Activated T-cell treated with anti-CD3 and anti-CD28 coated beads, Interleukin-2, amount 50 U/mL, for 4 hours (primary cell): ENCODE results near the gene SLC12A8. TPM values are rescaled to one million over a fixed set of nuclear protein-coding genes. Genes with fewer than 3 reads are reported as not detected.
A peak's percentile ranks its signal among the peaks of the same experiment; 100 is the strongest.

ENCODE experiments used
- ATAC-seq, 2 donors: fragments of 200-7000 bp; cut with Tn5 transposase; one replicate each; pipeline ENCODE4 v1.10.0; 2021
- DNase-seq: peaks from one replicate; pipeline ENCODE4 v3.0.0-alpha.2; 2020
- H3K27me3 Mint-ChIP-seq: one replicate; pipeline ENCODE4 v1.8.0; 2021; ENCODE audit warnings: low read depth, mixed read lengths
- H3K36me3 Mint-ChIP-seq: one replicate; pipeline ENCODE4 v1.8.0; 2022; ENCODE audit warnings: mixed read lengths; ENCODE audit not compliant: insufficient read depth
- H3K4me1 Mint-ChIP-seq: one replicate; pipeline ENCODE4 v1.8.0; 2021; ENCODE audit warnings: low read depth, mixed read lengths
- H3K4me3 Mint-ChIP-seq: one replicate; pipeline ENCODE4 v1.8.0; 2021; ENCODE audit warnings: mild to moderate bottlenecking, moderate library complexity, mixed read lengths
- H3K9me3 Mint-ChIP-seq: one replicate; pipeline ENCODE4 v1.8.0; 2021; ENCODE audit warnings: mixed read lengths
- total RNA-seq, 3 donors: library from RNA; stranded (reverse); gene quantifications; one replicate each; pipeline ENCODE4 v1.2.1, GENCODE V29; 2021

SLC12A8 gene
- total RNA-seq, 3 donors from 2014 or later: 0.35 to 1.7 (median 0.63) TPM

- no peaks in the 10 kb centered on the region for H3K36me3 Mint-ChIP-seq
- DNase-seq (no peak), ATAC-seq (no peak)
- H3K4me3 Mint-ChIP-seq: no peak overlapping the region
- H3K4me1 Mint-ChIP-seq: peaks cover 14% of the 10 kb centered on the region
- H3K9me3 Mint-ChIP-seq: no peaks in the 10 kb centered on the region
- H3K27me3 Mint-ChIP-seq: peaks cover 3% of the 10 kb centered on the region
These were observed 65.7 kb downstream of the SLC12A8 start for GRCh38 chr3:125146626-125147490.

- no peak overlapping the region for H3K4me3 Mint-ChIP-seq
- peaks cover 20% of the 10 kb centered on the region for H3K4me1 Mint-ChIP-seq
- ATAC-seq (no peak), DNase-seq (no peak)
- H3K36me3 Mint-ChIP-seq: no peaks in the 10 kb centered on the region
- H3K9me3 Mint-ChIP-seq: no peaks in the 10 kb centered on the region
- H3K27me3 Mint-ChIP-seq: peaks cover 3% of the 10 kb centered on the region
These were observed 66.6 kb downstream of the SLC12A8 start for GRCh38 chr3:125145751-125146475.

- H3K36me3 Mint-ChIP-seq: no peaks in the 10 kb centered on the region
- H3K4me3 Mint-ChIP-seq: no peak overlapping the region
- H3K9me3 Mint-ChIP-seq: no peaks in the 10 kb centered on the region
- ATAC-seq (no peak), DNase-seq (no peak)
- H3K27me3 Mint-ChIP-seq: peaks cover 3% of the 10 kb centered on the region
- peaks cover 26% of the 10 kb centered on the region for H3K4me1 Mint-ChIP-seq
These were observed 67.8 kb downstream of the SLC12A8 start for GRCh38 chr3:125144653-125145314.

GRCh38 chr3:125143982-125144652 is 68.4 kb downstream of the SLC12A8 start:
- H3K9me3 Mint-ChIP-seq: no peaks in the 10 kb centered on the region

GRCh38 chr3:125143538-125143937 is 69.0 kb downstream of the SLC12A8 start:
- peaks cover 26% of the 10 kb centered on the region for H3K4me1 Mint-ChIP-seq

More at GRCh38 chr3:125143982-125144652, 68.4 kb downstream of the SLC12A8 start:
- H3K36me3 Mint-ChIP-seq: no peaks in the 10 kb centered on the region
- peaks cover 3% of the 10 kb centered on the region for H3K27me3 Mint-ChIP-seq
- DNase-seq: no peak
- peaks cover 26% of the 10 kb centered on the region for H3K4me1 Mint-ChIP-seq
- no peak overlapping the region for H3K4me3 Mint-ChIP-seq
- ATAC-seq: no peak

GRCh38 chr3:125142940-125143339 is 69.6 kb downstream of the SLC12A8 start:
- Mint-ChIP-seq H3K4me3 (no peak overlapping the region), H3K4me1 (peaks cover 26% of the 10 kb centered on the region)

More at GRCh38 chr3:125143538-125143937, 69.0 kb downstream of the SLC12A8 start:
- no peaks in the 10 kb centered on the region for H3K9me3 Mint-ChIP-seq
- H3K4me3 Mint-ChIP-seq: no peak overlapping the region
- DNase-seq (no peak), ATAC-seq (no peak)
- H3K27me3 Mint-ChIP-seq: peaks cover 3% of the 10 kb centered on the region
- no peaks in the 10 kb centered on the region for H3K36me3 Mint-ChIP-seq

GRCh38 chr3:125142420-125142778 is 70.1 kb downstream of the SLC12A8 start:
- Mint-ChIP-seq H3K4me3 (peak overlapping the region; percentile 69), H3K9me3 (no peaks in the 10 kb centered on the region), H3K27me3 (peaks cover 3% of the 10 kb centered on the region), H3K4me1 (peaks cover 29% of the 10 kb centered on the region), H3K36me3 (no peaks in the 10 kb centered on the region)
- ATAC-seq (no peak), DNase-seq (no peak)

More at GRCh38 chr3:125142940-125143339, 69.6 kb downstream of the SLC12A8 start:
- Mint-ChIP-seq H3K9me3 (no peaks in the 10 kb centered on the region), H3K36me3 (no peaks in the 10 kb centered on the region), H3K27me3 (peaks cover 3% of the 10 kb centered on the region)
- DNase-seq (no peak), ATAC-seq (no peak)

GRCh38 chr3:125141596-125142419 is 70.7 kb downstream of the SLC12A8 start:
- Mint-ChIP-seq H3K27me3 (peaks cover 3% of the 10 kb centered on the region), H3K4me3 (peak overlapping the region; percentile 69), H3K36me3 (no peaks in the 10 kb centered on the region), H3K4me1 (peaks cover 31% of the 10 kb centered on the region), H3K9me3 (no peaks in the 10 kb centered on the region)
- peak; percentile 79 to 83 for ATAC-seq
- DNase-seq: peak; percentile 55

- ATAC-seq (peak in 1 of 2 donors; percentile 75), DNase-seq (no peak)
- H3K4me3 Mint-ChIP-seq: peak overlapping the region; percentile 69
- H3K4me1 Mint-ChIP-seq: peaks cover 37% of the 10 kb centered on the region
- H3K9me3 Mint-ChIP-seq: no peaks in the 10 kb centered on the region
- no peaks in the 10 kb centered on the region for H3K36me3 Mint-ChIP-seq
- H3K27me3 Mint-ChIP-seq: peaks cover 3% of the 10 kb centered on the region
These were observed 71.5 kb downstream of the SLC12A8 start for GRCh38 chr3:125140818-125141595.

GRCh38 chr3:125140011-125140817 is 72.3 kb downstream of the SLC12A8 start:
- no peak for ATAC-seq
- Mint-ChIP-seq H3K4me3 (no peak overlapping the region), H3K9me3 (no peaks in the 10 kb centered on the region), H3K27me3 (peaks cover 3% of the 10 kb centered on the region), H3K4me1 (peaks cover 37% of the 10 kb centered on the region), H3K36me3 (no peaks in the 10 kb centered on the region)
- DNase-seq: no peak

GRCh38 chr3:125139386-125139785 is 73.2 kb downstream of the SLC12A8 start:
- Mint-ChIP-seq H3K4me3 (no peak overlapping the region), H3K27me3 (peaks cover 3% of the 10 kb centered on the region), H3K9me3 (no peaks in the 10 kb centered on the region), H3K4me1 (peaks cover 37% of the 10 kb centered on the region), H3K36me3 (no peaks in the 10 kb centered on the region)
- ATAC-seq (no peak), DNase-seq (no peak)

- peaks cover 33% of the 10 kb centered on the region for H3K4me1 Mint-ChIP-seq
These were observed 75.1 kb downstream of the SLC12A8 start for GRCh38 chr3:125137358-125138033.

More at GRCh38 chr3:125137358-125138033, 75.1 kb downstream of the SLC12A8 start:
- no peak for DNase-seq
- Mint-ChIP-seq H3K36me3 (no peaks in the 10 kb centered on the region), H3K4me3 (no peak overlapping the region), H3K9me3 (no peaks in the 10 kb centered on the region), H3K27me3 (no peaks in the 10 kb centered on the region)
- ATAC-seq: no peak
